Panc1 (cell line): ENCODE data around the gene THEM5.

Experiments
- POLR2AphosphoS5 ChIP-seq: IDR thresholded peaks from 2 replicates; pipeline ENCODE4 v1.6.1; 2012; ENCODE audit warnings: mild to moderate bottlenecking, low read depth, low read length, moderate library complexity
- SIN3A ChIP-seq: IDR thresholded peaks from 2 replicates; pipeline ENCODE4 v1.6.1; 2012; ENCODE audit warnings: low read depth, mild to moderate bottlenecking, low read length, moderate library complexity, borderline replicate concordance; ENCODE audit not compliant: insufficient read depth
- TF ChIP-seq, protein P1 (sequence below), 2 experiments: IDR thresholded peaks; 2 replicates each; pipeline ENCODE4 v1.6.1; 2011 to 2012; ENCODE audit warnings: low read depth in 2 of 2, control low read depth in 1 of 2, low read length in 1 of 2, mild to moderate bottlenecking in 1 of 2, moderate library complexity in 1 of 2; ENCODE audit not compliant: insufficient read depth in 1 of 2
- TF ChIP-seq, protein P2 (sequence below): fragments of 450-650 bp; IDR thresholded peaks from 2 replicates; pipeline ENCODE4 v1.5.1; 2017; ENCODE audit warnings: mild to moderate bottlenecking

DNA sequence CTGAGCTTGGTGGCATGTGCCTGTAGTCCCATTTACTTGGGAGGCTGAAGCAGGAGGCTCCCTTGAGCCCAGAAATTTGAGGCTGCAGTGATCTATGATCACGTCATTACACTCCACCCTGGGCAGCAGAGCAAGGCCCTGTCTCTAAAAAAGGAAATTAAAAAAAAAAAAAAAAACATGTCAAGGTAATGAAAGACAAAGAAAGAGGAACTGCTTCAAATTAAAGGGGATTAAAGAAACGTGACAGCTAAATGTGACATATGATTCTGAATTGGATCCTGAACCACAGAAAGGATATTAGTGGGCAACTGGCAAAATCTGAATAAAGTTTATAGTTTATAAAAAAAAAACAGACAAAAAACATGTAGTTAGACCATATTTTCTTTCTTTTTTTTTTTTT, 10.1 kb downstream of the THEM5 start:
- TF ChIP-seq SIN3A (no peak), POLR2AphosphoS5 (no peak)
- TF ChIP-seq, protein P1, sequence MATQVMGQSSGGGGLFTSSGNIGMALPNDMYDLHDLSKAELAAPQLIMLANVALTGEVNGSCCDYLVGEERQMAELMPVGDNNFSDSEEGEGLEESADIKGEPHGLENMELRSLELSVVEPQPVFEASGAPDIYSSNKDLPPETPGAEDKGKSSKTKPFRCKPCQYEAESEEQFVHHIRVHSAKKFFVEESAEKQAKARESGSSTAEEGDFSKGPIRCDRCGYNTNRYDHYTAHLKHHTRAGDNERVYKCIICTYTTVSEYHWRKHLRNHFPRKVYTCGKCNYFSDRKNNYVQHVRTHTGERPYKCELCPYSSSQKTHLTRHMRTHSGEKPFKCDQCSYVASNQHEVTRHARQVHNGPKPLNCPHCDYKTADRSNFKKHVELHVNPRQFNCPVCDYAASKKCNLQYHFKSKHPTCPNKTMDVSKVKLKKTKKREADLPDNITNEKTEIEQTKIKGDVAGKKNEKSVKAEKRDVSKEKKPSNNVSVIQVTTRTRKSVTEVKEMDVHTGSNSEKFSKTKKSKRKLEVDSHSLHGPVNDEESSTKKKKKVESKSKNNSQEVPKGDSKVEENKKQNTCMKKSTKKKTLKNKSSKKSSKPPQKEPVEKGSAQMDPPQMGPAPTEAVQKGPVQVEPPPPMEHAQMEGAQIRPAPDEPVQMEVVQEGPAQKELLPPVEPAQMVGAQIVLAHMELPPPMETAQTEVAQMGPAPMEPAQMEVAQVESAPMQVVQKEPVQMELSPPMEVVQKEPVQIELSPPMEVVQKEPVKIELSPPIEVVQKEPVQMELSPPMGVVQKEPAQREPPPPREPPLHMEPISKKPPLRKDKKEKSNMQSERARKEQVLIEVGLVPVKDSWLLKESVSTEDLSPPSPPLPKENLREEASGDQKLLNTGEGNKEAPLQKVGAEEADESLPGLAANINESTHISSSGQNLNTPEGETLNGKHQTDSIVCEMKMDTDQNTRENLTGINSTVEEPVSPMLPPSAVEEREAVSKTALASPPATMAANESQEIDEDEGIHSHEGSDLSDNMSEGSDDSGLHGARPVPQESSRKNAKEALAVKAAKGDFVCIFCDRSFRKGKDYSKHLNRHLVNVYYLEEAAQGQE (IDR thresholded peaks at IDR 0.05; ENCODE audit: insufficient read depth in 1 of 2, low read depth in 2 of 2, low read length in 1 of 2) = no peak
- TF ChIP-seq, protein P2, sequence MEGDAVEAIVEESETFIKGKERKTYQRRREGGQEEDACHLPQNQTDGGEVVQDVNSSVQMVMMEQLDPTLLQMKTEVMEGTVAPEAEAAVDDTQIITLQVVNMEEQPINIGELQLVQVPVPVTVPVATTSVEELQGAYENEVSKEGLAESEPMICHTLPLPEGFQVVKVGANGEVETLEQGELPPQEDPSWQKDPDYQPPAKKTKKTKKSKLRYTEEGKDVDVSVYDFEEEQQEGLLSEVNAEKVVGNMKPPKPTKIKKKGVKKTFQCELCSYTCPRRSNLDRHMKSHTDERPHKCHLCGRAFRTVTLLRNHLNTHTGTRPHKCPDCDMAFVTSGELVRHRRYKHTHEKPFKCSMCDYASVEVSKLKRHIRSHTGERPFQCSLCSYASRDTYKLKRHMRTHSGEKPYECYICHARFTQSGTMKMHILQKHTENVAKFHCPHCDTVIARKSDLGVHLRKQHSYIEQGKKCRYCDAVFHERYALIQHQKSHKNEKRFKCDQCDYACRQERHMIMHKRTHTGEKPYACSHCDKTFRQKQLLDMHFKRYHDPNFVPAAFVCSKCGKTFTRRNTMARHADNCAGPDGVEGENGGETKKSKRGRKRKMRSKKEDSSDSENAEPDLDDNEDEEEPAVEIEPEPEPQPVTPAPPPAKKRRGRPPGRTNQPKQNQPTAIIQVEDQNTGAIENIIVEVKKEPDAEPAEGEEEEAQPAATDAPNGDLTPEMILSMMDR = no peak
